Psoas muscle (tissue), 8 donors: ENCODE results near the gene TMCO4. TPM values are rescaled to one million over a fixed set of nuclear protein-coding genes. Genes with fewer than 3 reads are reported as not detected.
A peak's percentile ranks its signal among the peaks of the same experiment; 100 is the strongest.

Experiments
- ATAC-seq, 4 donors: fragments of 200-7000 bp; cut with Tn5 transposase; one replicate each; pipeline ENCODE4 v1.9.1; 2020; ENCODE audit warnings: moderate library complexity in 3 of 4, mild to moderate bottlenecking in 2 of 4
- DNase-seq, 2 donors: peaks; one replicate each; pipeline ENCODE4 v3.0.0-alpha.2; 2020
- H3K27ac ChIP-seq: fragments of 200-600 bp; one replicate; pipeline ENCODE4 v1.8.0; 2022
- H3K27me3 ChIP-seq, 3 donors: fragments of 200-600 bp in 1 of 3; one replicate each; pipeline versions ENCODE4 v1.6.1 to v1.8.0; 2013 to 2022; ENCODE audit warnings: low read length in 2 of 3, mild to moderate bottlenecking in 2 of 3, moderate library complexity in 1 of 3; ENCODE audit not compliant: insufficient read depth in 3 of 3
- H3K36me3 ChIP-seq, 2 donors: fragments of 200-600 bp in 1 of 2; one replicate each; pipeline versions ENCODE4 v1.6.1 to v1.8.0; 2013 to 2022; ENCODE audit warnings: low read depth in 1 of 2, mild to moderate bottlenecking in 1 of 2, moderate library complexity in 1 of 2; ENCODE audit not compliant: insufficient read depth in 1 of 2
- H3K4me1 ChIP-seq: fragments of 200-600 bp; one replicate; pipeline ENCODE4 v1.8.0; 2022
- H3K4me3 ChIP-seq: fragments of 200-600 bp; one replicate; pipeline ENCODE4 v1.8.0; 2022; ENCODE audit warnings: mild to moderate bottlenecking
- H3K9me3 ChIP-seq: fragments of 200-600 bp; one replicate; pipeline ENCODE4 v1.8.0; 2022
- WGBS, 3 donors: extraction: QIAGEN DNeasy Blood & Tissue Kit; methylation state at CpG; one replicate each; pipeline versions ENCODE4 v1.1.6 to v1.1.7; 2013; 5-methylcytosine and 5-hydroxymethylcytosine counted together
- intact Hi-C, 2 donors: fragments of 100-400 bp; cut with DNase I; formaldehyde crosslinking; loops; one replicate each; pipeline versions ENCODE4 v1.11.0 to v1.14.2; 2022
- polyA plus RNA-seq, 3 donors: library from polyadenylated mRNA; stranded (reverse); fragments of 200-250 nt; gene quantifications; one replicate each; pipeline ENCODE4 v1.2.3, GENCODE V29; 2013
- total RNA-seq, 4 donors: library from RNA; stranded (reverse); fragmentation: NEBNext Ultra II Directional in 2 of 4; extraction: Animal tissue kit (Norgen Biotek cat#: 25700) in 2 of 4; gene quantifications; one replicate each; pipeline versions ENCODE4 v1.2.1 to v1.2.4, GENCODE V29; 2021 to 2023
- TF ChIP-seq, protein P1 (sequence below): fragments of 200-600 bp; IDR thresholded peaks from one replicate; pipeline ENCODE4 v1.8.0; 2022; ENCODE audit warnings: antibody characterized with exemption
- donor health status: healthy with polysubstance abuse.
- donor health status: DM: no; HTN: no; CAD: no; lungs with moderate emphysema.
- donor health status: Bipolar disorder and iron deficiency.
- donor health status: healthy.
- donor health status: DM: yes; HTN: yes; CAD: no.
- donor health status: DM: no; HTN: no; CAD: no.
- donor health status: DM: no; HTN: no; CAD: no.
- donor health status: DM: yes; HTN: yes; CAD: no.

TMCO4 gene
- total and polyA plus RNA-seq, 7 donors = 2.3 to 4.8 (median 3.2) TPM

GRCh38 chr1:19647643-19648042 is 152.1 kb downstream of the TMCO4 start:
- ATAC-seq (no peak), DNase-seq (no peak)
- intact Hi-C loops = loop anchor here in 1 of 2 donors (2.0 kb wide), 1 partner anchor 255 kb away; no protein-coding TSS in a partner anchor
- H3K36me3 ChIP-seq = no peaks in the 10 kb centered on the region
- WGBS, 3 donors = 67 to 75% (median 71%) methylated on average over 16 of the region's 16 CpGs
- peaks cover 17% of the 10 kb centered on the region for H3K4me1 ChIP-seq
- no peak overlapping the region for H3K27ac ChIP-seq
- peaks cover 0 to 10% (median 7%) of the 10 kb centered on the region in 3 donors for H3K27me3 ChIP-seq
- H3K4me3 ChIP-seq = no peak overlapping the region
- H3K9me3 ChIP-seq = no peaks in the 10 kb centered on the region
- TF ChIP-seq, protein P1, sequence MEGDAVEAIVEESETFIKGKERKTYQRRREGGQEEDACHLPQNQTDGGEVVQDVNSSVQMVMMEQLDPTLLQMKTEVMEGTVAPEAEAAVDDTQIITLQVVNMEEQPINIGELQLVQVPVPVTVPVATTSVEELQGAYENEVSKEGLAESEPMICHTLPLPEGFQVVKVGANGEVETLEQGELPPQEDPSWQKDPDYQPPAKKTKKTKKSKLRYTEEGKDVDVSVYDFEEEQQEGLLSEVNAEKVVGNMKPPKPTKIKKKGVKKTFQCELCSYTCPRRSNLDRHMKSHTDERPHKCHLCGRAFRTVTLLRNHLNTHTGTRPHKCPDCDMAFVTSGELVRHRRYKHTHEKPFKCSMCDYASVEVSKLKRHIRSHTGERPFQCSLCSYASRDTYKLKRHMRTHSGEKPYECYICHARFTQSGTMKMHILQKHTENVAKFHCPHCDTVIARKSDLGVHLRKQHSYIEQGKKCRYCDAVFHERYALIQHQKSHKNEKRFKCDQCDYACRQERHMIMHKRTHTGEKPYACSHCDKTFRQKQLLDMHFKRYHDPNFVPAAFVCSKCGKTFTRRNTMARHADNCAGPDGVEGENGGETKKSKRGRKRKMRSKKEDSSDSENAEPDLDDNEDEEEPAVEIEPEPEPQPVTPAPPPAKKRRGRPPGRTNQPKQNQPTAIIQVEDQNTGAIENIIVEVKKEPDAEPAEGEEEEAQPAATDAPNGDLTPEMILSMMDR = no peak

GRCh38 chr1:19646377-19647319 is 153.1 kb downstream of the TMCO4 start:
- ATAC-seq (no peak), DNase-seq (no peak)
- TF ChIP-seq, protein P1 = no peak
- intact Hi-C loops = no loop called here
- Histone ChIP-seq H3K36me3 (no peaks in the 10 kb centered on the region), H3K27me3 (peaks cover 0 to 16% (median 7%) of the 10 kb centered on the region in 3 donors), H3K4me1 (peaks cover 17% of the 10 kb centered on the region), H3K9me3 (no peaks in the 10 kb centered on the region), H3K4me3 (peak overlapping the region; percentile 71), H3K27ac (no peak overlapping the region)
- 73 to 87% (median 83%) methylated on average over 9 of the region's 9 CpGs for WGBS, 3 donors

DNA sequence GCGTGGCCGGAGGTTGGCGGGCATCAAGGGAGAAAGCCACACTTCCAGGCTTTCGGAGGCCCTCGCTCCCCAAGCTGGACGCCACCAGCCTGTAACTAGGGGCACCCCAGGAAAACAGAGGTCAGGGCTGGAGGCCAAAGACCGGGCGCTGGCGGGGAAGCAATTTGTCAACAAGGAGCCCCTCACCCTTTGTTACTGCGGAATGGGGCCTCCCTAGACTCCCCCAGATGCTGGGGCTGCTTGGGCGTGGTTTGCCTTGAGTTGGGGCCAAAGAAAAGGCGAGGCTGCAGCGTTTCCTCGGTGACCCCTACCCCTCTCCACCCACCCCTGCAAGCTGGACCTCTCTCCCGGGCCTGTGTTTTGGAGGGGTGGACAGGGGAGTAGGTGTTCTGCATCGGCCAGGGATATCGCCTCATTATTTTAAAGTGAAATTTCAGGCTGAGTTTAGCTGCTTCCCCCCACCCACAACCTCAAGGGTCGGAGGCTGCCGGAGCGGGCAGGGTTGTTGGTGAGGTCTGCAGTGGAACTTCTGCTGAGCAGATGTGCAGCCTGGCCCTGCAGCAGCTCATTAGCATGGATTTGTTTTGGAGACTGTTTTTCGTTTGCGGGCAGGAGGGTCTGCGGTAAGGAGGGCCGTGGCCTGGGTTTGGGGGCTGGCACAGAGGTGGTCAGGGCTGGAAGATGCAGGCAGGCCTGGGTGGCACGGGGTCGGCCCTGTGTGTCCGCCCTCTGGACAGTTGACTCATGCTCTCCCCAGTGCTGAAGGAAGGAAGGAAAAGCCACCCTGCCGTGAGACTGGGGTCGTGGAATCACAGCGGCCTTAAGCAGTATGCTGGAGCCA is 154.1 kb downstream of the TMCO4 start:
- 57 to 64% (median 58%) methylated on average over 27 to 30 of the region's 30 CpGs for WGBS, 3 donors
- no peaks in the 10 kb centered on the region for H3K36me3 ChIP-seq
- TF ChIP-seq, protein P1 = no peak
- intact Hi-C loops = no loop called here
- peak overlapping the region; percentile 71 for H3K4me3 ChIP-seq
- peaks cover 0 to 16% (median 7%) of the 10 kb centered on the region in 3 donors for H3K27me3 ChIP-seq
- no peaks in the 10 kb centered on the region for H3K9me3 ChIP-seq
- H3K4me1 ChIP-seq = peaks cover 12% of the 10 kb centered on the region
- DNase-seq = no peak
- no peak for ATAC-seq
- H3K27ac ChIP-seq = peak overlapping the region; percentile 63

DNA sequence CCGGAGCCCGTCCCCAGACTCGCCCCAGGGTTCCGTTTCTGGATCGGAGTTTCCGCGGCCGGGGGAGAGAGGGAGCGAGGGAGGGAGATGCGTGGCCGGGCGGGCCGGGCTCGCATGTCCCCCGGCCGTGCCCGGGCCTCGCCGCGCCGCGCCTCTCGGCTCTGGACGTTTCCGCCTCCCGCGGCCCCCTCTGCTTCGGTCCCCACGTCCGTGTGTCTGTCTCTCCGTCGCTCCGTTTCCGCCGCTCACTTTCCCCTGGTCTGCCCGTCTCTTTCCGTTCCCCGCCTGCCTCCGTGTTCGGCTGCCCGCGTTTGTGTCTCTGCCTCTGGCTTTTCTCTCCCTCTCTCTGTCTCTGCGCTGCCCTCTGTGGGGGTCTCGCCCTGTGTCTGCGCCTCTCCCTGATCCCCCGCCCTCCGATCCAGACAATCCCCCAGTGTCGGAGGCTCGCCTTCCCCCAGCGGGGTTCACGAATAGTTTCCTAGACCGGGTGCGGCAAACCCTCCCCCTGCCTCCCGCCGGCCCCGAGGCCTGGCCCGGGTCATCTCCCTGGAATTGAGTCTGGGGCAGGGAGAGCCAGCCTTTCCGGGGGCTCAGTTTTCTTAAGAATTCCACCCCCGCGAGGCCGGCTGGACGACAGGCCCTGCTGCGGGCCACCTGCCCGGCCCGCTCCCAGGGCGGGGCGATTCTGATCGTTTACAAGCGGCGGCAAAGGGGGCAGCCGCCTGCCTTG is 154.9 kb downstream of the TMCO4 start:
- intact Hi-C loops = no loop called here
- peaks cover 0 to 16% (median 7%) of the 10 kb centered on the region in 3 donors for H3K27me3 ChIP-seq
- TF ChIP-seq, protein P1 = no peak
- WGBS, 3 donors = 5 to 12% (median 9%) methylated on average over 42 to 70 of the region's 71 CpGs
- DNase-seq (peak; percentile 36 to 69), ATAC-seq (peak; percentile 14 to 45 (median 38))
- H3K36me3 ChIP-seq = no peaks in the 10 kb centered on the region
- peaks cover 4% of the 10 kb centered on the region for H3K4me1 ChIP-seq
- H3K4me3 ChIP-seq = peak overlapping the region; percentile 71
- H3K27ac ChIP-seq = peak overlapping the region; percentile 63
- H3K9me3 ChIP-seq = no peaks in the 10 kb centered on the region
